Measurements from ENCODE around the gene CCDC154. TPM values are rescaled to one million over a fixed set of nuclear protein-coding genes. Genes with fewer than 3 reads are reported as not detected.

Gene CCDC154
- polyA plus RNA-seq, 6 donors from 2014 or later = 0.16 to 0.26 TPM; not detected in 4

GRCh38 chr16:1385232-1385631 lies 59.1 kb downstream of the CCDC154 start:
- peaks cover 0 to 7% of the 10 kb centered on the region in 2 donors for H3K36me3 Mint-ChIP-seq
- no peaks in the 10 kb centered on the region for H3K9me3 Mint-ChIP-seq

More at GRCh38 chr16:1385232-1385631, 59.1 kb downstream of the CCDC154 start:
- peaks cover under 1 to 15% (median 5%) of the 10 kb centered on the region in 3 donors for H3K4me1 Mint-ChIP-seq
- no peak overlapping the region for H3K4me3 Mint-ChIP-seq
- DNase-seq = no peak
- no peak for ATAC-seq (ENCODE audit: low read depth in 2 of 2)
- no peaks in the 10 kb centered on the region for H3K27me3 Mint-ChIP-seq
- no peak overlapping the region for H3K27ac Mint-ChIP-seq

Other genes with a start within 250 kb of the CCDC154 start
- gene TPSG1, start 219.3 kb downstream of the CCDC154 start, polyA plus RNA-seq (ENCODE audit: low read depth in 6 of 6) = not detected
- not detected for gene TPSB2, start 214.4 kb downstream of the CCDC154 start, polyA plus RNA-seq (ENCODE audit: low read depth in 6 of 6)
- gene TPSAB1, start 203.9 kb downstream of the CCDC154 start, polyA plus RNA-seq (ENCODE audit: low read depth in 6 of 6) = not detected
- gene TPSD1, start 188.5 kb downstream of the CCDC154 start, polyA plus RNA-seq (ENCODE audit: low read depth in 6 of 6) = not detected
- gene UBE2I, start 134.9 kb downstream of the CCDC154 start, polyA plus RNA-seq (ENCODE audit: low read depth in 6 of 6) = 100 to 1,000 TPM in 5 of 6 donors, 10 to 100 TPM in 1; 99.5 to 121 (median 114) TPM
- gene BAIAP3, start 110.9 kb downstream of the CCDC154 start, polyA plus RNA-seq (ENCODE audit: low read depth in 6 of 6) = 1 to 10 TPM in 1 of 6 donors, under 1 TPM in 4, not detected in 1; 0.20 to 1.3 (median 0.67) TPM
- 100 to 1,000 TPM in 3 of 6 donors, 10 to 100 TPM in 3; 87.9 to 103 (median 99.1) TPM for gene TSR3, start 92.7 kb downstream of the CCDC154 start, polyA plus RNA-seq (ENCODE audit: low read depth in 6 of 6)
- gene GNPTG, start 92.6 kb downstream of the CCDC154 start, polyA plus RNA-seq (ENCODE audit: low read depth in 6 of 6) = 10 to 100 TPM; 39.7 to 52.1 (median 44.6) TPM
- gene UNKL, start 29.9 kb downstream of the CCDC154 start, polyA plus RNA-seq (ENCODE audit: low read depth in 6 of 6) = 10 to 100 TPM in 1 of 6 donors, 1 to 10 TPM in 5; 7.2 to 25.7 (median 9.2) TPM
- 10 to 100 TPM; 39.8 to 65.5 (median 46.2) TPM for gene UQCC4, start 23.8 kb downstream of the CCDC154 start, polyA plus RNA-seq (ENCODE audit: low read depth in 6 of 6)
- gene PERCC1, start 13.5 kb downstream of the CCDC154 start, polyA plus RNA-seq (ENCODE audit: low read depth in 6 of 6) = not detected
- 10 to 100 TPM; 48.6 to 92.2 (median 61.4) TPM for gene CLCN7, start 30.5 kb upstream of the CCDC154 start, polyA plus RNA-seq (ENCODE audit: low read depth in 6 of 6)
- not detected for gene PTX4, start 44.4 kb upstream of the CCDC154 start, polyA plus RNA-seq (ENCODE audit: low read depth in 6 of 6)
- gene TELO2, start 48.8 kb upstream of the CCDC154 start, polyA plus RNA-seq (ENCODE audit: low read depth in 6 of 6) = 10 to 100 TPM; 17.3 to 37.1 (median 26.3) TPM
- gene TMEM204, start 89.1 kb upstream of the CCDC154 start, polyA plus RNA-seq (ENCODE audit: low read depth in 6 of 6) = 10 to 100 TPM in 2 of 6 donors, 1 to 10 TPM in 4; 5.2 to 23.9 (median 6.6) TPM
- gene IFT140, start 167.5 kb upstream of the CCDC154 start, polyA plus RNA-seq (ENCODE audit: low read depth in 6 of 6) = 1 to 10 TPM in 5 of 6 donors, not detected in 1; 1.3 to 2.3 (median 2.2) TPM
- 1 to 10 TPM; 1.8 to 6.0 (median 2.2) TPM for gene CRAMP1, start 167.8 kb upstream of the CCDC154 start, polyA plus RNA-seq (ENCODE audit: low read depth in 6 of 6)
- gene JPT2, start 233.7 kb upstream of the CCDC154 start, polyA plus RNA-seq (ENCODE audit: low read depth in 6 of 6) = 10 to 100 TPM in 5 of 6 donors, 1 to 10 TPM in 1; 6.8 to 14.4 (median 11.5) TPM